ENCODE measurements around the gene ENTPD1. TPM values are rescaled to one million over a fixed set of nuclear protein-coding genes. Genes with fewer than 3 reads are reported as not detected.

The ENTPD1 gene
- total RNA-seq, 1 donor from 2014 or later, result 0.95 TPM

DNA sequence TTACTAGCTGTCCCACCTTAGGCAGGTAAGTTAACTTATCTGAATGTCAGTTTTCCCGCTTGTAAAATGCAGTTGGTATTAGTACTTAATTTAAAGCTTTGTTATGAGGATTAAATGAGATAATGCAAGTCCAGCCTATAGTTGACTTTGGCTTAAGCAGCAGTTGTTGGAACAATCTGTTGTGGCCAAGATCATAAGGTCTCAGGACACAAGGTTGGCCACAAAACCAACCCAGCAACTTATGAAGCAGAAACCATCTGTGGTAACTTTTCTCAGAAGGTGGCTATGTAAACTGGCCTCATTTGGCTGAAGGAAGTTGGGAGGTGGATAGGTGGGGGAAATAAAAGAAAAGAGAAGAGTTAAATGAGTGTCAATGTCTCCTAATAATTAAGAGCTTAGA lies 29.4 kb downstream of the ENTPD1 start:
- H3K9me3 ChIP-seq (ENCODE audit: insufficient read depth, low read depth, low read length), result no peaks in the 10 kb centered on the region
- H3K79me2 ChIP-seq (ENCODE audit: insufficient read depth, low read length), result no peaks in the 10 kb centered on the region
- peaks cover 2% of the 10 kb centered on the region for H3K27me3 ChIP-seq (ENCODE audit: insufficient read depth, low read length)
- H3K4me1 ChIP-seq (ENCODE audit: insufficient read depth, low read length), result peaks cover 5% of the 10 kb centered on the region
- no peaks in the 10 kb centered on the region for H3K36me3 Mint-ChIP-seq (ENCODE audit: low read depth, unreplicated experiment)
- H3K36me3 ChIP-seq (ENCODE audit: insufficient read depth, low read length), result no peaks in the 10 kb centered on the region
- no peaks in the 10 kb centered on the region for H3K27me3 Mint-ChIP-seq (ENCODE audit: low read depth, unreplicated experiment)
- no peak overlapping the region for H3K27ac ChIP-seq (ENCODE audit: low read depth, low read length)
- no peak overlapping the region for H3K4me3 ChIP-seq (ENCODE audit: insufficient read depth, low read depth, low read length)
- FAIRE-seq (no peak), DNase-seq (ENCODE audit: low read depth) (no peak)
- peaks cover 1% of the 10 kb centered on the region for H3K9me3 Mint-ChIP-seq (ENCODE audit: unreplicated experiment)
- no peak overlapping the region for H2AFZ ChIP-seq (ENCODE audit: low read depth, low read length)
- no peaks in the 10 kb centered on the region for H4K20me1 ChIP-seq (ENCODE audit: insufficient read depth, low read length)
- no peak overlapping the region for H3K4me3 Mint-ChIP-seq (ENCODE audit: unreplicated experiment)
- TF ChIP-seq EZH2 (IDR thresholded peaks at IDR 0.05; ENCODE audit: insufficient read depth, low read length), result no peak
- TF ChIP-seq, protein P1, sequence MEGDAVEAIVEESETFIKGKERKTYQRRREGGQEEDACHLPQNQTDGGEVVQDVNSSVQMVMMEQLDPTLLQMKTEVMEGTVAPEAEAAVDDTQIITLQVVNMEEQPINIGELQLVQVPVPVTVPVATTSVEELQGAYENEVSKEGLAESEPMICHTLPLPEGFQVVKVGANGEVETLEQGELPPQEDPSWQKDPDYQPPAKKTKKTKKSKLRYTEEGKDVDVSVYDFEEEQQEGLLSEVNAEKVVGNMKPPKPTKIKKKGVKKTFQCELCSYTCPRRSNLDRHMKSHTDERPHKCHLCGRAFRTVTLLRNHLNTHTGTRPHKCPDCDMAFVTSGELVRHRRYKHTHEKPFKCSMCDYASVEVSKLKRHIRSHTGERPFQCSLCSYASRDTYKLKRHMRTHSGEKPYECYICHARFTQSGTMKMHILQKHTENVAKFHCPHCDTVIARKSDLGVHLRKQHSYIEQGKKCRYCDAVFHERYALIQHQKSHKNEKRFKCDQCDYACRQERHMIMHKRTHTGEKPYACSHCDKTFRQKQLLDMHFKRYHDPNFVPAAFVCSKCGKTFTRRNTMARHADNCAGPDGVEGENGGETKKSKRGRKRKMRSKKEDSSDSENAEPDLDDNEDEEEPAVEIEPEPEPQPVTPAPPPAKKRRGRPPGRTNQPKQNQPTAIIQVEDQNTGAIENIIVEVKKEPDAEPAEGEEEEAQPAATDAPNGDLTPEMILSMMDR (IDR thresholded peaks at IDR 0.05; ENCODE audit: insufficient read depth, low read depth, low read length), result no peak
- H3K27ac Mint-ChIP-seq (ENCODE audit: unreplicated experiment), result no peak overlapping the region
- H3K9ac ChIP-seq (ENCODE audit: low read length), result no peak overlapping the region
- no peak overlapping the region for H3K4me2 ChIP-seq (ENCODE audit: low read length)
- H3K4me1 Mint-ChIP-seq (ENCODE audit: low read depth, unreplicated experiment), result peaks cover 8% of the 10 kb centered on the region

DNA sequence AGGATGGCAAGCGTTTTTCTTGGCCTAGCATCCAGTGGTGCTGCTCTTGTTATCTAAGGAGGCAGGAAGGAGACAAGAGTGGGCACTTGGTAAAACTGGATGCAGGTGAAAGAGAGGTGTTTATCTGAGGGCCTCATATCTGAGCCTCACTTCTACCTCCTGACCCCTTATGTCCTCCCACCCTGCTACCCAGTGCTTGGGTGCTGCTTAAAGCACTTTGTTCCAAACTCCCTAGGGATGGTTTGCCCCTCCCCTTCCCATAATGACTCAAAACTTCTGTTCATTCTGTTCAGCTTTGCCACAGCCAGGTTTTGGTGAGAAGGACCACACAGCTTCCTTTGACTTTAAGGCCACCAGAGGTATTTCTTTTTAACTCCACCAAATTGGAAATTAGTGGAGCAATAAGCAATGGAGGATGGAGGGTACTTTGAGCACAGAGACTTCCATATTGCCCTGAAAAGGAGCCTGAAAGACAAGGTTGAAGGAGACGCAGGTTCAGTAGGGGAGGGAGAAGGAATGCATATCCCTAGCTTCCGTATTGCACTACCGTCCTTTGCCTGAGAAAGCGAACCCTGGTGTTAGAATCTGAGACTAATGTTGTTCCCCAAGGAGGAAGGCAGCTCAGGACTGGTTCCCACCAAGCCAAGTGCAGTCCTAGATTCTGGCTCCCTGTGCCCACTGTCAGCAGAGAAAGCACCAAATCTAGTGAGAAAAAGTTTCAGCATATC lies 30.1 kb downstream of the ENTPD1 start:
- H3K27ac ChIP-seq (ENCODE audit: low read depth, low read length), result no peak overlapping the region
- H3K36me3 ChIP-seq (ENCODE audit: insufficient read depth, low read length), result no peaks in the 10 kb centered on the region
- no peak overlapping the region for H3K27ac Mint-ChIP-seq (ENCODE audit: unreplicated experiment)
- no peaks in the 10 kb centered on the region for H3K9me3 ChIP-seq (ENCODE audit: insufficient read depth, low read depth, low read length)
- no peak overlapping the region for H2AFZ ChIP-seq (ENCODE audit: low read depth, low read length)
- peaks cover 5% of the 10 kb centered on the region for H3K4me1 ChIP-seq (ENCODE audit: insufficient read depth, low read length)
- H3K4me2 ChIP-seq (ENCODE audit: low read length), result no peak overlapping the region
- FAIRE-seq (peak; percentile 17), DNase-seq (ENCODE audit: low read depth) (no peak)
- H3K4me1 Mint-ChIP-seq (ENCODE audit: low read depth, unreplicated experiment), result peaks cover 10% of the 10 kb centered on the region
- H3K79me2 ChIP-seq (ENCODE audit: insufficient read depth, low read length), result no peaks in the 10 kb centered on the region
- no peak overlapping the region for H3K4me3 ChIP-seq (ENCODE audit: insufficient read depth, low read depth, low read length)
- H3K27me3 Mint-ChIP-seq (ENCODE audit: low read depth, unreplicated experiment), result no peaks in the 10 kb centered on the region
- H3K4me3 Mint-ChIP-seq (ENCODE audit: unreplicated experiment), result no peak overlapping the region
- TF ChIP-seq EZH2 (IDR thresholded peaks at IDR 0.05; ENCODE audit: insufficient read depth, low read length), result no peak
- TF ChIP-seq, protein P1 (IDR thresholded peaks at IDR 0.05; ENCODE audit: insufficient read depth, low read depth, low read length), result no peak
- peaks cover 2% of the 10 kb centered on the region for H3K27me3 ChIP-seq (ENCODE audit: insufficient read depth, low read length)
- no peaks in the 10 kb centered on the region for H4K20me1 ChIP-seq (ENCODE audit: insufficient read depth, low read length)
- no peak overlapping the region for H3K9ac ChIP-seq (ENCODE audit: low read length)
- H3K36me3 Mint-ChIP-seq (ENCODE audit: low read depth, unreplicated experiment), result no peaks in the 10 kb centered on the region
- peaks cover 2% of the 10 kb centered on the region for H3K9me3 Mint-ChIP-seq (ENCODE audit: unreplicated experiment)

DNA sequence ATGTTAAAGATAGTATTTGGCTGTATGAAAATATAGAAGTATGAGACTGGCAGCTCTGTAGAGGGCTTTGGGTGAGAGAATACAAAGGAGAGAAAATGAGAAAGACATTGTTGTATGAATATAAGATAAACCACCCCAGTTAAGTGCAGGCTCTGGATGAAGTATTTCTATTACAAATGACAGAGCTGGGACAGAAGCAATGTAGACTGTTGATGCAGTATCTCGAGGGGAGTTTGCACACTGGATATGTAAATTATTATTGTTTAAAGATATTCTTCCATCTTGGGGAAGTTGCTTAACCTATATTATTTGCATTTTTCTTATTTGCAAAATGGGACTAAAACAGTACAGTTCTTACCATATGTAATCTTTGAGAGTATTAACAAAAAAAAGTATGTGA lies 31.5 kb downstream of the ENTPD1 start:
- no peak overlapping the region for H2AFZ ChIP-seq (ENCODE audit: low read depth, low read length)
- H3K27ac Mint-ChIP-seq (ENCODE audit: unreplicated experiment), result no peak overlapping the region

More for the DNA sequence above, 31.5 kb downstream of the ENTPD1 start:
- no peak for TF ChIP-seq EZH2 (IDR thresholded peaks at IDR 0.05; ENCODE audit: insufficient read depth, low read length)
- TF ChIP-seq, protein P1 (IDR thresholded peaks at IDR 0.05; ENCODE audit: insufficient read depth, low read depth, low read length), result no peak
- H3K4me1 Mint-ChIP-seq (ENCODE audit: low read depth, unreplicated experiment), result peaks cover 14% of the 10 kb centered on the region
- Histone ChIP-seq H3K4me3 (ENCODE audit: insufficient read depth, low read depth, low read length) (no peak overlapping the region), H4K20me1 (ENCODE audit: insufficient read depth, low read length) (no peaks in the 10 kb centered on the region), H3K4me1 (ENCODE audit: insufficient read depth, low read length) (peaks cover 5% of the 10 kb centered on the region), H3K9ac (ENCODE audit: low read length) (no peak overlapping the region), H3K36me3 (ENCODE audit: insufficient read depth, low read length) (no peaks in the 10 kb centered on the region), H3K79me2 (ENCODE audit: insufficient read depth, low read length) (no peaks in the 10 kb centered on the region), H3K4me2 (ENCODE audit: low read length) (no peak overlapping the region), H3K27me3 (ENCODE audit: insufficient read depth, low read length) (peaks cover 2% of the 10 kb centered on the region), H3K9me3 (ENCODE audit: insufficient read depth, low read depth, low read length) (no peaks in the 10 kb centered on the region), H3K27ac (ENCODE audit: low read depth, low read length) (no peak overlapping the region)
- FAIRE-seq (no peak), DNase-seq (ENCODE audit: low read depth) (no peak)
- H3K36me3 Mint-ChIP-seq (ENCODE audit: low read depth, unreplicated experiment), result no peaks in the 10 kb centered on the region
- H3K27me3 Mint-ChIP-seq (ENCODE audit: low read depth, unreplicated experiment), result no peaks in the 10 kb centered on the region
- H3K9me3 Mint-ChIP-seq (ENCODE audit: unreplicated experiment), result peaks cover 5% of the 10 kb centered on the region
- H3K4me3 Mint-ChIP-seq (ENCODE audit: unreplicated experiment), result no peak overlapping the region
